ENCODE results near the gene HSPA12B.

DNA sequence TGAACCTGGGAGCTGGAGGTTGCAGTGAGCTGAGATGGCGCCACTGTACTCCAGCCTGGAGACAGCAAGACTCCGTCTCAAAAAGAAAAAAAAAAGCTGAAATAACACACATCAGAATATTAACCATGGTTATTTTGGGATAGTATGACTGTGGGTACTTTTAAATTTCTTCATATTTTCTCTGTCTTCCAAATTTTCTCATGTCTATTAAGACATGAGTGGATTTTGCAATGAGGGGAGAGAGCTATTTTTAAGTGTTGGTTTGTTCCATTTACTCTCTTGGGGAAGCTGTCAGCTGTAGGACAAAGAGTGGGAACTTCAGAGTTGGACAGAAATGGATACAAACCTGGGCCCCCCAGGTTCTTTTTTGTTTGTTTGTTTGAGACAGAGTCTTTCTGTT lies 24.8 kb downstream of the HSPA12B start:
- TF ChIP-seq POLR2AphosphoS5 (IDR thresholded peaks at IDR 0.05; ENCODE audit: low read depth, low read length) (no peak), CTCF (IDR thresholded peaks at IDR 0.05) (no peak)
